Right lung (tissue), 5 donors: Measurements from ENCODE around the gene DSCAML1. TPM values are rescaled to one million over a fixed set of nuclear protein-coding genes. Genes with fewer than 3 reads are reported as not detected.

Experiments used
- DNase-seq, 2 donors: peaks; one replicate each; pipeline ENCODE4 v3.0.0-alpha.2; 2013
- polyA plus RNA-seq, 5 donors: library from polyadenylated mRNA; unstranded; fragments of 120-200 nt; gene quantifications; one replicate each; pipeline versions ENCODE4 v1.2.1 to v1.2.3, GENCODE V29; 2013; ENCODE audit warnings: inconsistent platforms in 1 of 5, low replicate concordance in 1 of 5; ENCODE audit not compliant: insufficient read length in 5 of 5, insufficient read depth in 1 of 5

The DSCAML1 gene
- polyA plus RNA-seq, 5 donors, result 0.85 to 2.1 (median 1.1) TPM

GRCh38 chr11:117614728-117615127 is 182.3 kb downstream of the DSCAML1 start:
- no peak for DNase-seq

GRCh38 chr11:117613521-117613920 is 183.5 kb downstream of the DSCAML1 start:
- DNase-seq, result no peak

GRCh38 chr11:117612177-117612576 is 184.8 kb downstream of the DSCAML1 start:
- DNase-seq, result no peak

GRCh38 chr11:117610901-117611300 is 186.1 kb downstream of the DSCAML1 start:
- no peak for DNase-seq

GRCh38 chr11:117610045-117610444 is 187.0 kb downstream of the DSCAML1 start:
- no peak for DNase-seq

- DNase-seq, result no peak
Measured at GRCh38 chr11:117607449-117607848, 189.6 kb downstream of the DSCAML1 start.

GRCh38 chr11:117606790-117607189 is 190.2 kb downstream of the DSCAML1 start:
- DNase-seq, result no peak

- DNase-seq, result no peak
Measured at GRCh38 chr11:117606211-117606610, 190.8 kb downstream of the DSCAML1 start.

- DNase-seq, result no peak
Measured at GRCh38 chr11:117605331-117605730, 191.7 kb downstream of the DSCAML1 start.

GRCh38 chr11:117604336-117604995 is 192.6 kb downstream of the DSCAML1 start:
- DNase-seq, result no peak

GRCh38 chr11:117603932-117604331 is 193.1 kb downstream of the DSCAML1 start:
- DNase-seq, result no peak

GRCh38 chr11:117601006-117601708 is 195.9 kb downstream of the DSCAML1 start:
- no peak for DNase-seq

GRCh38 chr11:117600234-117600783 is 196.7 kb downstream of the DSCAML1 start:
- no peak for DNase-seq

- DNase-seq, result peak; percentile 18 to 36
Measured at GRCh38 chr11:117597071-117597470, 199.9 kb downstream of the DSCAML1 start.

GRCh38 chr11:117595440-117595839 is 201.6 kb downstream of the DSCAML1 start:
- DNase-seq, result no peak

- no peak for DNase-seq
Measured at GRCh38 chr11:117594721-117595120, 202.3 kb downstream of the DSCAML1 start.

GRCh38 chr11:117593065-117593464 is 204.0 kb downstream of the DSCAML1 start:
- no peak for DNase-seq

- DNase-seq, result no peak
Measured at GRCh38 chr11:117591316-117592039, 205.5 kb downstream of the DSCAML1 start.

- DNase-seq, result no peak
Measured at GRCh38 chr11:117589063-117589462, 208.0 kb downstream of the DSCAML1 start.

- DNase-seq, result no peak
Measured at GRCh38 chr11:117588166-117588810, 208.7 kb downstream of the DSCAML1 start.

GRCh38 chr11:117587416-117587815 is 209.6 kb downstream of the DSCAML1 start:
- no peak for DNase-seq

- no peak for DNase-seq
Measured at GRCh38 chr11:117586392-117586791, 210.6 kb downstream of the DSCAML1 start.
